HEK293T (cell line): ENCODE results near the gene ZNF630.

Experiments
- ARNT ChIP-seq: fragments of 450-650 bp; IDR thresholded peaks from 2 replicates; pipeline ENCODE4 v1.6.1; 2017; ENCODE audit warnings: mild to moderate bottlenecking
- BHLHE40 ChIP-seq: fragments of 450-650 bp; IDR thresholded peaks from 2 replicates; pipeline ENCODE4 v1.6.1; 2016; ENCODE audit warnings: mild to moderate bottlenecking, moderate library complexity, borderline replicate concordance
- CTBP1 ChIP-seq: fragments of 450-650 bp; IDR thresholded peaks from 2 replicates; pipeline ENCODE4 v1.6.1; 2016; ENCODE audit warnings: borderline replicate concordance
- ELF4 ChIP-seq: fragments of 450-650 bp; IDR thresholded peaks from 2 replicates; pipeline ENCODE4 v1.6.1; 2017; ENCODE audit warnings: antibody characterized with exemption
- FOXA1 ChIP-seq: fragments of 450-650 bp; IDR thresholded peaks from 2 replicates; pipeline ENCODE4 v1.6.1; 2016; ENCODE audit warnings: mild to moderate bottlenecking
- FOXK2 ChIP-seq: fragments of 450-650 bp; IDR thresholded peaks from 2 replicates; pipeline ENCODE4 v1.6.1; 2016; ENCODE audit warnings: mild to moderate bottlenecking
- HDGF ChIP-seq: fragments of 450-650 bp; IDR thresholded peaks from 2 replicates; pipeline ENCODE4 v1.6.1; 2017; ENCODE audit warnings: antibody characterized with exemption, borderline replicate concordance
- L3MBTL2 ChIP-seq: fragments of 450-650 bp; conservative IDR thresholded peaks from 2 replicates; pipeline ENCODE4 v1.6.1; 2016; ENCODE audit warnings: mild to moderate bottlenecking
- LEF1 ChIP-seq: fragments of 450-650 bp; IDR thresholded peaks from 2 replicates; pipeline ENCODE4 v1.6.1; 2017; ENCODE audit warnings: mild to moderate bottlenecking, borderline replicate concordance
- NFRKB ChIP-seq: fragments of 450-650 bp; IDR thresholded peaks from 2 replicates; pipeline ENCODE4 v1.6.1; 2016; ENCODE audit warnings: mild to moderate bottlenecking, moderate library complexity
- SP1 ChIP-seq: fragments of 450-650 bp; IDR thresholded peaks from 2 replicates; pipeline ENCODE4 v1.6.1; 2017
- SUZ12 ChIP-seq: fragments of 450-650 bp; IDR thresholded peaks from 2 replicates; pipeline ENCODE4 v1.6.1; 2016; ENCODE audit warnings: mild to moderate bottlenecking
- TARDBP ChIP-seq: fragments of 450-650 bp; IDR thresholded peaks from 2 replicates; pipeline ENCODE4 v1.6.1; 2016
- TF ChIP-seq, protein P1 (sequence below): fragments of 450-650 bp; IDR thresholded peaks from 2 replicates; pipeline ENCODE4 v1.6.1; 2016

DNA sequence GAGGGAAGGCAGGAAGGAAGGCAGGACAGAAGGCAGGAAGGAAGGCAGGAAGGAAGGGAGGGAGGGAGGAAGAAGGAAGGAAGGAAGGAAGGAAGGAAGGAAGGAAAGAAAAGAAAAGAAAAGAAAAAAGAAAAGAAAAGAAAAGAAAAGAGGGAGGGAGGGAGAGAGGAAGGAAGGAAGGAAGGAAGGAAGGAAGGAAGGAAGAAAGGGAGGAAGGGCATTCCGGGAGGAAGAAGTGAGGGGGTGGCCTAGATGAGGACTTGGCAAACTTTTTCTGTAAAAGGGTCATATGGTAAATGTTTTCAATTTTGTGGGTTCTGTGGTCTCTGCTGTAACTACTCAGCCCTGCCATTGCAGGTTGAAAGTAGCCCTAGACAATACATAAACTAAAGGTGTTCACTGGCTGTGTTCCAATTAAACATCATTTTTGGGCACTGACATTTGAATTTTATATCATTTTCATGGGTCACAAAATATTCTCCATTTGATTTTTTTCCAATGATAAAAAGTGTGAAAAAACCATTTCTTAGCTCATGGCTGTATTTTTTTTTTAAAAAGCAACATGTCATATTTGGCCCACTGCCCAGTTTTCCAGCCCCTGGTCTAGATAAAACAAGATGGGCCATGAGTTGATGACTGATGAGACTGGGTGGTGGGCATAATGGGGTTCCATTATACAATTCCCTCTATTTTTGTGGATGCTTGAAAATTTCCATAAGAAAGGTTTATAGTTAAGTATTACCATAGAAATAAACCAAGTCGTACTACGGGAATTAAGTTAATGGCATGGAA is 3.1 kb downstream of the ZNF630 start:
- TF ChIP-seq NFRKB (no peak), FOXA1 (no peak), LEF1 (no peak), SP1 (no peak), ELF4 (no peak), BHLHE40 (no peak), FOXK2 (no peak), SUZ12 (no peak), L3MBTL2 (no peak), CTBP1 (no peak), ARNT (no peak), HDGF (no peak), TARDBP (no peak)
- TF ChIP-seq, protein P1, sequence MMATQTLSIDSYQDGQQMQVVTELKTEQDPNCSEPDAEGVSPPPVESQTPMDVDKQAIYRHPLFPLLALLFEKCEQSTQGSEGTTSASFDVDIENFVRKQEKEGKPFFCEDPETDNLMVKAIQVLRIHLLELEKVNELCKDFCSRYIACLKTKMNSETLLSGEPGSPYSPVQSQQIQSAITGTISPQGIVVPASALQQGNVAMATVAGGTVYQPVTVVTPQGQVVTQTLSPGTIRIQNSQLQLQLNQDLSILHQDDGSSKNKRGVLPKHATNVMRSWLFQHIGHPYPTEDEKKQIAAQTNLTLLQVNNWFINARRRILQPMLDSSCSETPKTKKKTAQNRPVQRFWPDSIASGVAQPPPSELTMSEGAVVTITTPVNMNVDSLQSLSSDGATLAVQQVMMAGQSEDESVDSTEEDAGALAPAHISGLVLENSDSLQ: no peak
